GM18907 (cell line): Measurements from ENCODE around the gene SASH1.
"Not testable (repeated sequence)": the region's sequence is repeated elsewhere in the genome, so short reads cannot be mapped to it uniquely, and the experiment has no call there.

Experiments used
- ATAC-seq: cut with Tn5 transposase; IDR thresholded peaks from one replicate; pipeline ENCODE4 v1.9.1; 2021; ENCODE audit warnings: mild to moderate bottlenecking, moderate library complexity; ENCODE audit not compliant: unreplicated experiment

Gene SASH1

GRCh38 chr6:148572676-148573335 is 230.2 kb downstream of the SASH1 start:
- ATAC-seq, result no peak

GRCh38 chr6:148573922-148574321 is 231.3 kb downstream of the SASH1 start:
- no peak for ATAC-seq

- peak; percentile 96 for ATAC-seq
Measured at GRCh38 chr6:148577687-148578488, 235.2 kb downstream of the SASH1 start.

- ATAC-seq, result peak; percentile 5
Measured at GRCh38 chr6:148578489-148578814, 235.8 kb downstream of the SASH1 start.

GRCh38 chr6:148578837-148579565 is 236.4 kb downstream of the SASH1 start:
- no peak for ATAC-seq

GRCh38 chr6:148580442-148580841 is 237.8 kb downstream of the SASH1 start:
- no peak for ATAC-seq

GRCh38 chr6:148583631-148584030 is 241.0 kb downstream of the SASH1 start:
- ATAC-seq, result no peak

- ATAC-seq, result not testable (repeated sequence)
Measured at GRCh38 chr6:148585641-148586040, 243.0 kb downstream of the SASH1 start.

GRCh38 chr6:148590883-148591282 is 248.2 kb downstream of the SASH1 start:
- ATAC-seq, result no peak

GRCh38 chr6:148591656-148592055 is 249.0 kb downstream of the SASH1 start:
- ATAC-seq, result no peak

- ATAC-seq, result no peak
Measured at GRCh38 chr6:148593130-148593812, 250.6 kb downstream of the SASH1 start.

GRCh38 chr6:148593813-148594170 is 251.2 kb downstream of the SASH1 start:
- no peak for ATAC-seq

GRCh38 chr6:148595550-148595949 is 252.9 kb downstream of the SASH1 start:
- ATAC-seq, result no peak

- ATAC-seq, result no peak
Measured at GRCh38 chr6:148596891-148597455, 254.3 kb downstream of the SASH1 start.

- no peak for ATAC-seq
Measured at GRCh38 chr6:148598724-148599123, 256.1 kb downstream of the SASH1 start.

- no peak for ATAC-seq
Measured at GRCh38 chr6:148599967-148600426, 257.4 kb downstream of the SASH1 start.
